MCF 10A (cell line): ENCODE measurements around the gene FOS. TPM values are rescaled to one million over a fixed set of nuclear protein-coding genes. Genes with fewer than 3 reads are reported as not detected.
A peak's percentile ranks its signal among the peaks of the same experiment; 100 is the strongest.

Experiments used
- BruUV-seq: library from RNA; stranded (reverse); fragments of 400-500 nt; replicated peaks from 2 replicates; lab custom pipeline; 2021; lab: Mats Ljungman, UMichigan
- CTCF ChIA-PET: fragments of 300-600 bp; sonication (Branson Sonifier 250); formaldehyde crosslinking; extraction: SDS; loops from one replicate; lab custom pipeline; 2021; ENCODE audit warnings: antibody characterized with exemption, inconsistent platforms; lab: Yijun Ruan, JAX
- POLR2A ChIA-PET: fragments of 300-600, 350-650 bp; sonication (Branson Sonifier 250); formaldehyde crosslinking; extraction: SDS; loops from one replicate; lab custom pipeline; 2020; ENCODE audit warnings: antibody characterized with exemption, inconsistent platforms; lab: Yijun Ruan, JAX
- DNase-seq: peaks from one replicate; pipeline ENCODE4 v3.0.0-alpha.2; 2018; ENCODE audit not compliant: unreplicated experiment
- H3K27ac Mint-ChIP-seq: one replicate; pipeline ENCODE4 v1.8.0; 2022; ENCODE audit warnings: mild to moderate bottlenecking, low read depth, mixed read lengths; ENCODE audit not compliant: unreplicated experiment
- H3K27me3 Mint-ChIP-seq: one replicate; pipeline ENCODE4 v1.8.0; 2022; ENCODE audit warnings: mixed read lengths; ENCODE audit not compliant: insufficient read depth, unreplicated experiment
- H3K36me3 Mint-ChIP-seq: one replicate; pipeline ENCODE4 v1.8.0; 2022; ENCODE audit warnings: mild to moderate bottlenecking, moderate library complexity, mixed read lengths; ENCODE audit not compliant: insufficient read depth, unreplicated experiment
- H3K4me1 Mint-ChIP-seq: one replicate; pipeline ENCODE4 v1.8.0; 2022; ENCODE audit warnings: mixed read lengths; ENCODE audit not compliant: insufficient read depth, unreplicated experiment
- H3K4me3 Mint-ChIP-seq: one replicate; pipeline ENCODE4 v1.8.0; 2022; ENCODE audit warnings: mild to moderate bottlenecking, moderate library complexity, mixed read lengths; ENCODE audit not compliant: unreplicated experiment
- H3K9me3 Mint-ChIP-seq: one replicate; pipeline ENCODE4 v1.8.0; 2022; ENCODE audit warnings: mixed read lengths; ENCODE audit not compliant: unreplicated experiment
- intact Hi-C: fragments of 100-400 bp; cut with micrococcal nuclease; formaldehyde crosslinking; loops from 2 replicates; pipeline ENCODE4 v1.14.1; 2022
- total RNA-seq: library from RNA; stranded (reverse); gene quantifications from 2 replicates; pipeline ENCODE4 v1.2.3, GENCODE V29; 2022
- TF ChIP-seq, protein P1 (sequence below): fragments of 200-600 bp; IDR thresholded peaks from one replicate; pipeline ENCODE4 v1.8.0; 2022; ENCODE audit warnings: antibody characterized with exemption, mild to moderate bottlenecking; ENCODE audit not compliant: unreplicated experiment

FOS gene
- total RNA-seq, 1 experiment from 2014 or later, result 139 TPM

- POLR2A ChIA-PET, result interaction anchor here (0.6 to 13.6 kb wide), 18 partner anchors 10 to 167 kb away, joined by 3 to 274 read pairs (median 4); partner anchors contain the start of genes FOS, NEK9 and TMED10
- intact Hi-C loops, result loop anchor here (2.0 kb wide), 1 partner anchor 35 kb away; no protein-coding TSS in a partner anchor
- H3K27ac Mint-ChIP-seq, result peak overlapping the region; percentile 71
- H3K9me3 Mint-ChIP-seq, result no peaks in the 10 kb centered on the region
- CTCF ChIA-PET, result interaction anchor here (0.9 to 13.8 kb wide), 9 partner anchors 10 to 179 kb away, joined by 3 to 192 read pairs (median 8); partner anchors contain the start of gene NEK9
- peaks cover 22% of the 10 kb centered on the region for H3K4me1 Mint-ChIP-seq
- BruUV-seq, result no TSS peak
- no peaks in the 10 kb centered on the region for H3K27me3 Mint-ChIP-seq
- H3K4me3 Mint-ChIP-seq, result peak overlapping the region; percentile 67
- TF ChIP-seq, protein P1, sequence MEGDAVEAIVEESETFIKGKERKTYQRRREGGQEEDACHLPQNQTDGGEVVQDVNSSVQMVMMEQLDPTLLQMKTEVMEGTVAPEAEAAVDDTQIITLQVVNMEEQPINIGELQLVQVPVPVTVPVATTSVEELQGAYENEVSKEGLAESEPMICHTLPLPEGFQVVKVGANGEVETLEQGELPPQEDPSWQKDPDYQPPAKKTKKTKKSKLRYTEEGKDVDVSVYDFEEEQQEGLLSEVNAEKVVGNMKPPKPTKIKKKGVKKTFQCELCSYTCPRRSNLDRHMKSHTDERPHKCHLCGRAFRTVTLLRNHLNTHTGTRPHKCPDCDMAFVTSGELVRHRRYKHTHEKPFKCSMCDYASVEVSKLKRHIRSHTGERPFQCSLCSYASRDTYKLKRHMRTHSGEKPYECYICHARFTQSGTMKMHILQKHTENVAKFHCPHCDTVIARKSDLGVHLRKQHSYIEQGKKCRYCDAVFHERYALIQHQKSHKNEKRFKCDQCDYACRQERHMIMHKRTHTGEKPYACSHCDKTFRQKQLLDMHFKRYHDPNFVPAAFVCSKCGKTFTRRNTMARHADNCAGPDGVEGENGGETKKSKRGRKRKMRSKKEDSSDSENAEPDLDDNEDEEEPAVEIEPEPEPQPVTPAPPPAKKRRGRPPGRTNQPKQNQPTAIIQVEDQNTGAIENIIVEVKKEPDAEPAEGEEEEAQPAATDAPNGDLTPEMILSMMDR, result no peak
- peak; percentile 96 for DNase-seq
- peaks cover 10% of the 10 kb centered on the region for H3K36me3 Mint-ChIP-seq
Measured at GRCh38 chr14:75293920-75294648, 15.5 kb downstream of the FOS start.

GRCh38 chr14:75294649-75295033 lies 16.0 kb downstream of the FOS start:
- no peak for DNase-seq
- Mint-ChIP-seq H3K27me3 (no peaks in the 10 kb centered on the region), H3K9me3 (no peaks in the 10 kb centered on the region), H3K4me3 (peak overlapping the region; percentile 67), H3K4me1 (peaks cover 26% of the 10 kb centered on the region), H3K36me3 (peaks cover 10% of the 10 kb centered on the region), H3K27ac (peak overlapping the region; percentile 71)
- ChIA-PET POLR2A (interaction anchor here (0.6 to 13.6 kb wide), 21 partner anchors 10 to 226 kb away, joined by 3 to 274 read pairs (median 5); partner anchors contain the start of genes FOS, NEK9, TMED10 and ZC2HC1C), CTCF (interaction anchor here (0.9 to 13.8 kb wide), 13 partner anchors 9 to 206 kb away, joined by 3 to 192 read pairs (median 5); partner anchors contain the start of gene NEK9)
- TSS peak; percentile 90 for BruUV-seq
- TF ChIP-seq, protein P1, result no peak
- intact Hi-C loops, result loop anchor here (1.0 to 2.0 kb wide), 2 partner anchors 15 to 36 kb away; no protein-coding TSS in a partner anchor

- peak overlapping the region; percentile 71 for H3K27ac Mint-ChIP-seq
- POLR2A ChIA-PET, result interaction anchor here (0.5 to 13.6 kb wide), 24 partner anchors 9 to 246 kb away, joined by 3 to 274 read pairs (median 5); partner anchors contain the start of genes FOS, NEK9, TMED10 and ZC2HC1C
- intact Hi-C loops, result loop anchor here (1.0 to 2.0 kb wide), 2 partner anchors 16 to 36 kb away; no protein-coding TSS in a partner anchor
- CTCF ChIA-PET, result interaction anchor here (0.5 to 13.8 kb wide), 22 partner anchors 9 to 272 kb away, joined by 3 to 192 read pairs (median 4); partner anchors contain the start of gene NEK9
- TF ChIP-seq, protein P1, result no peak
- no peaks in the 10 kb centered on the region for H3K9me3 Mint-ChIP-seq
- peak overlapping the region; percentile 67 for H3K4me3 Mint-ChIP-seq
- H3K4me1 Mint-ChIP-seq, result peaks cover 26% of the 10 kb centered on the region
- peak; percentile 75 for DNase-seq
- no TSS peak for BruUV-seq
- H3K27me3 Mint-ChIP-seq, result no peaks in the 10 kb centered on the region
- peaks cover 7% of the 10 kb centered on the region for H3K36me3 Mint-ChIP-seq
Measured at GRCh38 chr14:75295061-75295461, 16.4 kb downstream of the FOS start.
